NCI-H1930 (cell line): ENCODE data around the gene HGFAC.
"Not testable (repeated sequence)": the region's sequence is repeated elsewhere in the genome, so short reads cannot be mapped to it uniquely, and the experiment has no call there.

Source experiments
- DNase-seq, 2 experiments: peaks; one replicate each; lab custom pipeline; 2025; lab: John Stamatoyannopoulos, UW

Gene HGFAC

GRCh38 chr4:3442959-3443749 lies 1.4 kb downstream of the HGFAC start:
- peak in 1 of 2 experiments; percentile 33 for DNase-seq

- no peak for DNase-seq
Observed at GRCh38 chr4:3443750-3444309, 2.1 kb downstream of the HGFAC start.

GRCh38 chr4:3444351-3445110 lies 2.8 kb downstream of the HGFAC start:
- DNase-seq, result no peak

- no peak for DNase-seq
Observed at GRCh38 chr4:3445111-3445820, 3.5 kb downstream of the HGFAC start.

GRCh38 chr4:3445829-3446545 lies 4.2 kb downstream of the HGFAC start:
- no peak for DNase-seq

- DNase-seq, result no peak
Observed at GRCh38 chr4:3446631-3447320, 5.0 kb downstream of the HGFAC start.

GRCh38 chr4:3447431-3448395 lies 5.9 kb downstream of the HGFAC start:
- DNase-seq, result no peak

- no peak for DNase-seq
Observed at GRCh38 chr4:3449047-3449573, 7.3 kb downstream of the HGFAC start.

GRCh38 chr4:3449574-3450534 lies 8.1 kb downstream of the HGFAC start:
- no peak for DNase-seq

- DNase-seq, result no peak
Observed at GRCh38 chr4:3450643-3451042, 8.9 kb downstream of the HGFAC start.

GRCh38 chr4:3451956-3452355 lies 10.2 kb downstream of the HGFAC start:
- DNase-seq, result no peak

- DNase-seq, result peak in 1 of 2 experiments; percentile 51
Observed at GRCh38 chr4:3452376-3452775, 10.6 kb downstream of the HGFAC start.

GRCh38 chr4:3455596-3455995 lies 13.8 kb downstream of the HGFAC start:
- not testable (repeated sequence) for DNase-seq

GRCh38 chr4:3458371-3458770 lies 16.6 kb downstream of the HGFAC start:
- no peak for DNase-seq

GRCh38 chr4:3459156-3459555 lies 17.4 kb downstream of the HGFAC start:
- DNase-seq, result not testable (repeated sequence)

GRCh38 chr4:3460926-3461325 lies 19.2 kb downstream of the HGFAC start:
- DNase-seq, result no peak

GRCh38 chr4:3461515-3462291 lies 19.9 kb downstream of the HGFAC start:
- no peak for DNase-seq
